BLaER1 (cell line): ENCODE results near the gene MAPK8.

Experiments
- H3K27ac ChIP-seq: shearing (Covaris generic); formaldehyde crosslinking; 2 replicates; pipeline ENCODE4 v1.8.1; 2022
- H3K27me3 ChIP-seq: shearing (Covaris generic); formaldehyde crosslinking; 2 replicates; pipeline ENCODE4 v1.8.1; 2022
- H3K36me3 ChIP-seq: shearing (Covaris generic); formaldehyde crosslinking; 2 replicates; pipeline ENCODE4 v1.8.1; 2022
- H3K4me1 ChIP-seq: shearing (Covaris generic); formaldehyde crosslinking; 2 replicates; pipeline ENCODE4 v1.8.1; 2022
- H3K4me2 ChIP-seq: shearing (Covaris generic); formaldehyde crosslinking; 2 replicates; pipeline ENCODE4 v1.8.1; 2022
- H3K4me3 ChIP-seq: shearing (Covaris generic); formaldehyde crosslinking; 2 replicates; pipeline ENCODE4 v1.8.1; 2022
- H3K9ac ChIP-seq: shearing (Covaris generic); formaldehyde crosslinking; 2 replicates; pipeline ENCODE4 v1.8.1; 2022
- H3K9me3 ChIP-seq: shearing (Covaris generic); formaldehyde crosslinking; 2 replicates; pipeline ENCODE4 v1.8.1; 2022
- H4K20me1 ChIP-seq: shearing (Covaris generic); formaldehyde crosslinking; 2 replicates; pipeline ENCODE4 v1.8.1; 2022
- Cebpa-rat ChIP-seq: shearing (Covaris generic); IDR thresholded peaks from 2 replicates; pipeline ENCODE4 v1.8.1; 2022

MAPK8 gene

DNA sequence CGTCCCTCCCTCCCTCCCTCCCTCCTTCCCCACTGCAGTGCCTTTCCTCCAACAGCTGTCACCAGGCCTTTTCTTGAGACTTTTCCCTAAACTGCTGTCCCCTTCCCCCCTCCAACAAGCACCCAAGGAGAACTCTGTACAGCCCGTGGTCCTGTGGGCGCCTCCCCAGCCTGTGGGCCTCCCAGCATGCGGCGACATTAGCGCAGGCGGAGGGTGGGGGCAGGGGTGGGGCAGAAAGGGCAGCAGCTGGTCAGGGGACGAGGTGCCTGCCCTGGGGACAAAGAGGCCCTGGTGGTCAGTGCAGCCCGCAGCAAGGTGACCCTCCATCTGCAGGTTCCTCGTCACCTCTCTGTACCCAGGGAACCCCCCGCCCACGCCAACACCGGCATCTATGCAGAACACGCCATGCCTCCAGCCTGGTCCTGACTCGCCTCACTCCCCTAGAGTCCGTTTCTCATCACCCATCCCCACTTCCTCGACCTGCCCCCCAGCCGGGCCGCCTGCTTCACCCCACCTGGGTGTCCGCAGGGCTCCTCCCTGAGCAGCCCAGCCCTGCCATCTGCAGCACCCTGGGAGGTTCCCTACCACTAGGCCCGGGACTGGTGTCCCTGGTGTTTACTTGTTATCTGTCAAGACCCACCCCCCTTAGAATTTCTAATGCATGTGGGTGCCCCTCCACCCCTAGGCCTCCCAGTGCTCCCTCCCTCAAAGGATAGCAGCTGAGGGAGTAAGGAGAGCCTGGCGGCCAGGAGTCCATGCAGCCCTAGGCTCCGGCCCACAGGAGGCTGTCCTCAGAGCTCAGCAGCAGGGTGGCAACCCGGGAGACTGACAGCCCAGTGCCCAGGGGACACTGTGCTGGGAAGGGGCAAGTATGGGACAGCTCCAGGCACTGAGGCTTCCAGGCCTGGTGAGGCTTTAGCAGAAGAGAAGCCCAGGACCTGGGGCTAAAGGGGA is 150.6 kb downstream of the MAPK8 start:
- H4K20me1 ChIP-seq, result no peaks in the 10 kb centered on the region
- peak overlapping the region; percentile 24; the same call in 1 of the 2 replicates for H3K27ac ChIP-seq
- H3K4me2 ChIP-seq, result peak overlapping the region; percentile 84
- H3K9me3 ChIP-seq, result no peaks in the 10 kb centered on the region
- H3K4me1 ChIP-seq, result peaks cover 56% of the 10 kb centered on the region
- no peaks in the 10 kb centered on the region for H3K27me3 ChIP-seq
- H3K4me3 ChIP-seq, result no peak overlapping the region
- TF ChIP-seq Cebpa-rat, result no peak
- no peak overlapping the region for H3K9ac ChIP-seq
- no peaks in the 10 kb centered on the region for H3K36me3 ChIP-seq

GRCh38 chr10:48457949-48458661 is 151.6 kb downstream of the MAPK8 start:
- no peak for TF ChIP-seq Cebpa-rat
- H3K4me2 ChIP-seq, result no peak overlapping the region
- no peak overlapping the region for H3K27ac ChIP-seq

DNA sequence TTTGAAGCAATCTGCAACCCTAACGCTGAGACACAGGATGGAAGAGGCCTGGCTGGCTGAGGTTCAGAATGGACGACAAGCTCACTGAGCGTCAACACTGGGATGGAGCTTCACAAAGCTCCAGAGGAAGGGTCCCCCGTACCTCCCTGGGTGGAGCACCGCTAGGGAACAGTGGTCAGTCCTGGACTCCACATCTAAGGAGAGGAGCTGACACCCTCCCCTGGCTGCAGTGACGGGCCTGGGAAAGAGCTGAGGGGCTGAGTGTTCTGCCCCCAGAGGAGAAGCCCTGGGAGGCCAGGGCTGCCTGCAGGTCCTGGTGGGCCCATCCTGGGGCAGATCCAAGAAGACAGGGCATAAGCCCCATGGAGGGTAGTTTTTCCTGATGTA is 152.2 kb downstream of the MAPK8 start:
- no peak overlapping the region for H3K4me3 ChIP-seq
- no peaks in the 10 kb centered on the region for H3K36me3 ChIP-seq
- TF ChIP-seq Cebpa-rat, result no peak
- H3K4me1 ChIP-seq, result peaks cover 52% of the 10 kb centered on the region
- H3K27me3 ChIP-seq, result no peaks in the 10 kb centered on the region
- no peaks in the 10 kb centered on the region for H4K20me1 ChIP-seq
- H3K4me2 ChIP-seq, result no peak overlapping the region
- no peaks in the 10 kb centered on the region for H3K9me3 ChIP-seq
- H3K27ac ChIP-seq, result peak overlapping the region; percentile 22; the same call in 1 of the 2 replicates
- no peak overlapping the region for H3K9ac ChIP-seq

More at GRCh38 chr10:48457949-48458661, 151.6 kb downstream of the MAPK8 start:
- Histone ChIP-seq H3K27me3 (no peaks in the 10 kb centered on the region), H3K9me3 (no peaks in the 10 kb centered on the region), H4K20me1 (no peaks in the 10 kb centered on the region), H3K4me1 (peaks cover 55% of the 10 kb centered on the region), H3K36me3 (no peaks in the 10 kb centered on the region), H3K4me3 (no peak overlapping the region), H3K9ac (no peak overlapping the region)

DNA sequence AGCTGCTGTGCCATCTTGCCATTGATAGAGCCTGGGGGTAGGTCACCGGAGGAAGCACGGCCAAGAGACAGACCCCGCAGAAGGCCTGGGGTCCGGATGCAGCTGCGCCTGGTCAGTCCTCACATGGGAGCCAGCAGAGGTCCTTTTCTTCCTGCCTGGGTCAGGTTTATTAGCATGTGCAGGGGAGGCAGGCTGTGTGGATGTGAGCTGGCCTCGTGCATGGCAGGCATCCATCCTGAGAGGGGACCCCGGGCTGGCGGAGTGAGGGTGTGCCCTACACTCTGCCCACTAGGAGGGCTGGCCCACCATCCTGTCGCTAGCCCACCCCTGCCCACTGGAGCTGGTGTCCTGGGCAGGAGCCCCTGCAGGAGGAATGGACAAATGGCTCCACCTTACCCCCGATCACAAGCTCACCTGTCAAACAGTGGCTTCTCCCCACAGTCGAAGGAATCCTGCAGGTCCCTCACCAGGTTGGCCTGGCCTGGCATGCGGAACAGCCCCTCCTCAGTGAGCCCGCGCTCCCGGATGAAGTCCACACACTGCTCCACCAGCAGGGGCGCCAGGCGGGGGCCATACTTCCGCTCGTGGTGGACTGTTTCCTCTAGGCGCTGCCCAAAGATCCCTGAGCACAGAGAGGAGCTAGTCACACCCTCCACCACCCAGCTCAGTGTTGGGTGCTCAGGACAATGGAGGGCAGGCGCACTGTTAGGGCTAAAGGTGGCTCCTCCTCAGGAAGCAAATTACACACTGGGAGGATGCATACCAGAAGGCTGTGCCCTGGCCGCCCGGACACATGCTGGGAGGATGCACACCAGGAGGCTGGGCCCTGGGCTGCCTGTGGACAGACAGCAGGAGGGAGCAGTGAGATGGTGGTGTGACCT is 153.0 kb downstream of the MAPK8 start:
- Histone ChIP-seq H3K36me3 (no peaks in the 10 kb centered on the region), H4K20me1 (no peaks in the 10 kb centered on the region), H3K27ac (no peak overlapping the region), H3K9ac (no peak overlapping the region), H3K27me3 (no peaks in the 10 kb centered on the region), H3K9me3 (no peaks in the 10 kb centered on the region), H3K4me3 (no peak overlapping the region), H3K4me1 (peaks cover 44% of the 10 kb centered on the region), H3K4me2 (no peak overlapping the region)
- no peak for TF ChIP-seq Cebpa-rat

GRCh38 chr10:48460182-48460581 is 153.7 kb downstream of the MAPK8 start:
- Histone ChIP-seq H3K9ac (no peak overlapping the region), H3K9me3 (no peaks in the 10 kb centered on the region), H3K4me3 (no peak overlapping the region), H3K4me2 (no peak overlapping the region), H3K36me3 (no peaks in the 10 kb centered on the region), H3K27me3 (no peaks in the 10 kb centered on the region), H3K27ac (no peak overlapping the region), H3K4me1 (peaks cover 37% of the 10 kb centered on the region), H4K20me1 (no peaks in the 10 kb centered on the region)
- TF ChIP-seq Cebpa-rat, result no peak

DNA sequence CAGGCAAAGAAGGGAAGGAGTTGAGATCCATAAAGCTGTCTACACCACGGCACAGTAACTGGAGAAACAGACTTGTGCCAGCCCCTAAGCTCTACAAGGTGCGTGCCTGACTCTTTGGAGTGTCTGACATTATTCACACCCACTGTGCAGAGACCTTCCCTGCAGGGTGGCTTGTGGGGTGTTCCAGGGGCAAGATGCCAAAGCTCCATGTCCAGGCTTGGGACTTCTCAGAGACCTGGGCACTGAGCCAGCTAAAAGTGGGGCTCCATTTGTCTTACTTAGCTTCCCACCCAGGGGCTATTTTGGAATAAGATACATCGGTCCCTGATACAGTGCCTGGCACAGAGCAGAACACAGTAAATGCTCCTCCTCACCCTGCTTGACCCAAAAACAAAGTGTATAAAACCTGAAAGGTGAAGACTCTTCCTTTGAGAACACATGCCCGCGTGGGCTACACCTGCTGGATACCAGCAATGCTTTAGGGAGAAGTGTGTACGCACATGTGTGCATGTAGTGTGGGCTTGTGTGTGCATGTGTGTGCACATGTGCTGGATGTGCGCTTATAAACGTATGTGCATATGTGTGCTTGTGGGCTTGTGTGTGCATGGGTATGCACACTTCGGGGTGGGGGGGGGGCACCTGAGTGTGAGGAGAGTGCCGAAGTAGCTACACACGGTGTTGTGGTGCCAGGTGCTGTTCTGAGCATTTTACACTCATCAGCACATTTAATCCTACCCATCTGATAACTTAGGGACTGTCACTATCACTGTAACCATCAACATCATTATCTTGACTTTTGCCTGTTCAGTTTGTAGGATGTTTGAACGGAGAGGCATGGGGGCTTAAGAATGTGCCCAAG is 155.4 kb downstream of the MAPK8 start:
- Histone ChIP-seq H3K4me1 (peaks cover 20% of the 10 kb centered on the region), H3K9me3 (no peaks in the 10 kb centered on the region), H3K27ac (no peak overlapping the region), H3K4me2 (no peak overlapping the region), H4K20me1 (no peaks in the 10 kb centered on the region), H3K36me3 (no peaks in the 10 kb centered on the region), H3K9ac (no peak overlapping the region), H3K4me3 (no peak overlapping the region), H3K27me3 (no peaks in the 10 kb centered on the region)
- TF ChIP-seq Cebpa-rat, result no peak

DNA sequence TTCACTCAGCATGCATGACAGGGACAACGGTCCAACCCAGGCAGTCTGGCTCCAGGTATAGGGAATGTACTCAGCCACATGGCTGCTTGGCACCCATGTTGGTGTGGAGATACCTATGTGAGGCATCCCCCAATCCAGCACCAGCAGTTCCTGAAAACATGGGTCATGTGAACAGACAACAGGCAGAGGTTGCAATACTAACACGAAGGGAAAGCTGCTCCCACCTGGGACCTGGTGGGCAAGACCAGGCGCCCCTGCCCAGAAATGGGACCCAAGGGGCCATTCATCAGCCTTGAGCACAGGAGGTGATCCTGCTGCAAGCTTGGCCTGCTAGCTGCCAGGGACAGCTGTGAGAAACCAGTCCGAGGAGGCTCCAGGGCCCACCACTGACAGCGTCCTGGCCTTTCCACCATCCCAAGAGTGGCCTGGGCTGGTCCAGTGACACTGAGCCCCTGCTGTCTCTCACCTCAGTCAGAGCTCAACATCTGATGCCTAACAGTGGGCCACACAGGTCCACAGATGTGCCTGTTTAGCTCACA is 156.1 kb downstream of the MAPK8 start:
- no peak for TF ChIP-seq Cebpa-rat
- no peaks in the 10 kb centered on the region for H3K27me3 ChIP-seq
- H3K9me3 ChIP-seq, result no peaks in the 10 kb centered on the region
- H3K4me3 ChIP-seq, result no peak overlapping the region
- H3K4me2 ChIP-seq, result no peak overlapping the region
- no peaks in the 10 kb centered on the region for H4K20me1 ChIP-seq
- no peak overlapping the region for H3K27ac ChIP-seq
- H3K4me1 ChIP-seq, result peaks cover 13% of the 10 kb centered on the region
- H3K9ac ChIP-seq, result no peak overlapping the region
- no peaks in the 10 kb centered on the region for H3K36me3 ChIP-seq

DNA sequence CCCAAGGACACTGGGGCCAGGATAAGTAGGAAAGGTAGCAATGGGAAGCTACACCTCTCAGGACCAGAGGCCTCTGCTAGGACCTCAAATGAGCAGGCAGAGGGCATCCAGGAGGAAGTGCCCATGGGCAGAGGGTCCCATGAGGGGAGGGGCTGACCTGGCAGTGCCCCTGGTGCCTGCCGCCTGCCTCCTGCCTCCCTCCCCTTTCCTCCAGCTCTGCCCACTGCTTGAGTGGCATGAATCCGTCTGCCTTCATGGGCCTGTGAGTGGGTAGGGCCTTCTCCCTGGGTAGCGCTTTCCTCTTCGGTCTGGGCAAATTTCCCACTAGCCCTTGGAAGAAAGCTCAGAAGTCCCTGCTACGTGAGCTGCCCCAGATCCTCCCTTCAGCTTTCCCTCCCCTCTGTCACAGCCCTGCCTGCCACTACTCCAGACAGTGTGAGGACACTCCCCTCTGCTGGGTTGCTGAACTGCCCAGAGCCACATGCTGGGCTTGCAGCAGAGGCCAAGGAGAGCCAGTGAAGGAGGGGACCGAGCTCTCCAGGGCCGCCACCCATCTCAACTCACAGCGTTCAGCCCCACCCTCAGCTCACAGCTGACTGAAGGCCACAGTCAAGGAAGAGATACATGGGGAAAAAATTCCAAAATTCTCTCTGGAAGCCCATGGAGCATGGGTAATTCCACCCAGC is 157.0 kb downstream of the MAPK8 start:
- H3K27me3 ChIP-seq, result no peaks in the 10 kb centered on the region
- H3K9ac ChIP-seq, result no peak overlapping the region
- no peaks in the 10 kb centered on the region for H4K20me1 ChIP-seq
- H3K4me1 ChIP-seq, result peaks cover 12% of the 10 kb centered on the region; the same call in 1 of the 2 replicates
- H3K27ac ChIP-seq, result peak overlapping the region; percentile 18; the same call in 1 of the 2 replicates
- TF ChIP-seq Cebpa-rat, result no peak
- no peak overlapping the region for H3K4me3 ChIP-seq
- H3K4me2 ChIP-seq, result no peak overlapping the region
- H3K9me3 ChIP-seq, result no peaks in the 10 kb centered on the region
- no peaks in the 10 kb centered on the region for H3K36me3 ChIP-seq
